Natural killer cell (primary cell): Measurements from ENCODE around the gene ZSWIM6. TPM values are rescaled to one million over a fixed set of nuclear protein-coding genes. Genes with fewer than 3 reads are reported as not detected.

Source experiments
- ATAC-seq, 3 donors: fragments of 150-1000 bp in 2 of 3; fragments of 200-7000 bp in 1 of 3; cut with Tn5 transposase; 1 replicate in 1 of 3; 2 replicates in 2 of 3; pipeline ENCODE4 v1.10.0; 2021; ENCODE audit warnings: mild to moderate bottlenecking in 2 of 3, moderate library complexity in 2 of 3
- DNase-seq, 2 donors: peaks; one replicate each; pipeline versions ENCODE4 v3.0.0 to v3.0.0-alpha.2; 2013 to 2021; ENCODE audit warnings: mixed read lengths in 1 of 2
- H3K27ac ChIP-seq: one replicate; pipeline ENCODE4 v1.5.1; 2013; ENCODE audit warnings: mild to moderate bottlenecking, low read length
- H3K27me3 ChIP-seq: one replicate; pipeline ENCODE4 v1.6.1; 2013; ENCODE audit warnings: low read length; ENCODE audit not compliant: control insufficient read depth, insufficient read depth
- H3K36me3 ChIP-seq: one replicate; pipeline ENCODE4 v1.6.1; 2013; ENCODE audit warnings: low read length; ENCODE audit not compliant: control insufficient read depth, insufficient read depth
- H3K4me1 ChIP-seq: one replicate; pipeline ENCODE4 v1.6.1; 2013; ENCODE audit warnings: low read length; ENCODE audit not compliant: control insufficient read depth, insufficient read depth
- H3K4me3 ChIP-seq: one replicate; pipeline ENCODE4 v1.5.1; 2013; ENCODE audit warnings: low read length
- H3K9me3 ChIP-seq: one replicate; pipeline ENCODE4 v1.6.1; 2013; ENCODE audit warnings: low read length; ENCODE audit not compliant: control insufficient read depth, insufficient read depth
- H3K27ac Mint-ChIP-seq, 2 donors: one replicate each; pipeline ENCODE4 v1.8.0; 2022; ENCODE audit warnings: mild to moderate bottlenecking in 2 of 2, mixed read lengths in 2 of 2, moderate library complexity in 1 of 2
- H3K27me3 Mint-ChIP-seq, 2 donors: one replicate each; pipeline ENCODE4 v1.8.0; 2022; ENCODE audit warnings: low read depth in 2 of 2, mixed read lengths in 2 of 2
- H3K36me3 Mint-ChIP-seq: one replicate; pipeline ENCODE4 v1.8.0; 2022; ENCODE audit warnings: mixed read lengths
- H3K4me1 Mint-ChIP-seq, 2 donors: one replicate each; pipeline ENCODE4 v1.8.0; 2022; ENCODE audit warnings: mixed read lengths in 2 of 2
- H3K4me3 Mint-ChIP-seq: one replicate; pipeline ENCODE4 v1.8.0; 2022; ENCODE audit warnings: mild to moderate bottlenecking, moderate library complexity, mixed read lengths
- H3K9me3 Mint-ChIP-seq, 2 donors: one replicate each; pipeline ENCODE4 v1.8.0; 2022; ENCODE audit warnings: mixed read lengths in 2 of 2
- CTCF ChIP-seq: fragments of 200-600 bp; IDR thresholded peaks from one replicate; pipeline ENCODE4 v1.8.0; 2022; ENCODE audit warnings: antibody characterized with exemption
- WGBS: methylation state at CpG from one replicate; pipeline ENCODE4 v1.1.7; 2013; ENCODE audit warnings: missing lambda C conversion rate; ENCODE audit not compliant: insufficient coverage; 5-methylcytosine and 5-hydroxymethylcytosine counted together
- intact Hi-C: fragments of 100-400 bp; cut with micrococcal nuclease; formaldehyde crosslinking; loops from one replicate; pipeline ENCODE4 v1.14.2; 2022
- total RNA-seq, 4 donors: library from RNA; stranded (reverse); fragments of 120-200 nt in 1 of 4; gene quantifications; one replicate each; pipeline versions ENCODE4 v1.2.3 to v1.2.4, GENCODE V29; 2013 to 2022

ZSWIM6 gene
- total RNA-seq, 3 donors from 2014 or later (not counting 1 experiment from before 2014, with no cell fraction given) = 8.7 to 11.4 (median 10.5) TPM

- ATAC-seq (no peak), DNase-seq (no peak)
- Histone ChIP-seq H3K27me3 (no peaks in the 10 kb centered on the region), H3K4me1 (no peaks in the 10 kb centered on the region), H3K27ac (no peak overlapping the region), H3K9me3 (no peaks in the 10 kb centered on the region), H3K4me3 (no peak overlapping the region), H3K36me3 (no peaks in the 10 kb centered on the region)
- Mint-ChIP-seq H3K27ac (no peak overlapping the region), H3K36me3 (no peaks in the 10 kb centered on the region), H3K4me1 (no peaks in the 10 kb centered on the region), H3K4me3 (no peak overlapping the region), H3K9me3 (peaks cover 0 to 3% of the 10 kb centered on the region in 2 donors), H3K27me3 (peaks cover 6% of the 10 kb centered on the region in 2 donors)
- intact Hi-C loops = no loop called here
- no peak for TF ChIP-seq CTCF
Observed at GRCh38 chr5:61559146-61559545, 227.1 kb downstream of the ZSWIM6 start.

GRCh38 chr5:61559722-61560121 lies 227.7 kb downstream of the ZSWIM6 start:
- H3K36me3 ChIP-seq = no peaks in the 10 kb centered on the region
- DNase-seq (no peak), ATAC-seq (no peak)
- H3K4me3 Mint-ChIP-seq = no peak overlapping the region
- no peak overlapping the region for H3K27ac ChIP-seq
- H3K9me3 Mint-ChIP-seq = peaks cover 0 to 3% of the 10 kb centered on the region in 2 donors
- no peaks in the 10 kb centered on the region for H3K36me3 Mint-ChIP-seq
- no peak for TF ChIP-seq CTCF
- intact Hi-C loops = no loop called here
- H3K4me1 Mint-ChIP-seq = no peaks in the 10 kb centered on the region
- no peaks in the 10 kb centered on the region for H3K4me1 ChIP-seq
- no peak overlapping the region for H3K4me3 ChIP-seq
- no peaks in the 10 kb centered on the region for H3K9me3 ChIP-seq
- no CpG with 5 or more reads among the region's 1 CpG for WGBS
- H3K27me3 Mint-ChIP-seq = peaks cover 6% of the 10 kb centered on the region in 2 donors
- H3K27me3 ChIP-seq = no peaks in the 10 kb centered on the region
- H3K27ac Mint-ChIP-seq = no peak overlapping the region

GRCh38 chr5:61563401-61563800 lies 231.3 kb downstream of the ZSWIM6 start:
- DNase-seq (no peak), ATAC-seq (no peak)
- peaks cover 0 to 3% of the 10 kb centered on the region in 2 donors for H3K27me3 Mint-ChIP-seq
- H3K27ac Mint-ChIP-seq = no peak overlapping the region
- TF ChIP-seq CTCF = no peak
- no peak overlapping the region for H3K27ac ChIP-seq
- no peaks in the 10 kb centered on the region for H3K4me1 Mint-ChIP-seq
- no peaks in the 10 kb centered on the region for H3K9me3 Mint-ChIP-seq
- H3K9me3 ChIP-seq = no peaks in the 10 kb centered on the region
- H3K4me3 Mint-ChIP-seq = no peak overlapping the region
- H3K4me3 ChIP-seq = no peak overlapping the region
- no peaks in the 10 kb centered on the region for H3K4me1 ChIP-seq
- H3K36me3 ChIP-seq = no peaks in the 10 kb centered on the region
- H3K27me3 ChIP-seq = no peaks in the 10 kb centered on the region
- WGBS = 97% methylated on average over 3 of the region's 3 CpGs
- no peaks in the 10 kb centered on the region for H3K36me3 Mint-ChIP-seq
- intact Hi-C loops = no loop called here

- Mint-ChIP-seq H3K27ac (no peak overlapping the region), H3K4me1 (no peaks in the 10 kb centered on the region), H3K36me3 (no peaks in the 10 kb centered on the region), H3K9me3 (no peaks in the 10 kb centered on the region), H3K27me3 (peaks cover 0 to 3% of the 10 kb centered on the region in 2 donors), H3K4me3 (no peak overlapping the region)
- H3K27ac ChIP-seq = no peak overlapping the region
- ATAC-seq = no peak
- intact Hi-C loops = no loop called here
- H3K36me3 ChIP-seq = no peaks in the 10 kb centered on the region
- no peak for DNase-seq
- no peak overlapping the region for H3K4me3 ChIP-seq
- 86% methylated on average over 5 of the region's 5 CpGs for WGBS
- no peak for TF ChIP-seq CTCF
- H3K9me3 ChIP-seq = no peaks in the 10 kb centered on the region
- no peaks in the 10 kb centered on the region for H3K4me1 ChIP-seq
- H3K27me3 ChIP-seq = no peaks in the 10 kb centered on the region
Observed at GRCh38 chr5:61567337-61567736, 235.3 kb downstream of the ZSWIM6 start.
